BLaER1 treated with 17β-estradiol and CSF1 and Interleukin-3, amounts not matched to agents 10 nM and 100 nM (cell line): Measurements from ENCODE around the gene MPV17L2.
A peak's percentile ranks its signal among the peaks of the same experiment; 100 is the strongest.

Experiments
- H3K27ac ChIP-seq, 11 experiments: shearing (Covaris generic); formaldehyde crosslinking; 2 replicates each; pipeline ENCODE4 v1.8.1; 2022
- H3K27me3 ChIP-seq, 11 experiments: shearing (Covaris generic); formaldehyde crosslinking; 2 replicates each; pipeline ENCODE4 v1.8.1; 2022
- H3K36me3 ChIP-seq, 11 experiments: shearing (Covaris generic); formaldehyde crosslinking; 2 replicates each; pipeline ENCODE4 v1.8.1; 2022
- H3K4me1 ChIP-seq, 10 experiments: shearing (Covaris generic); formaldehyde crosslinking; 2 replicates each; pipeline ENCODE4 v1.8.1; 2022
- H3K4me2 ChIP-seq, 11 experiments: shearing (Covaris generic); formaldehyde crosslinking; 2 replicates each; pipeline ENCODE4 v1.8.1; 2022
- H3K4me3 ChIP-seq, 10 experiments: shearing (Covaris generic); formaldehyde crosslinking; 2 replicates each; pipeline ENCODE4 v1.8.1; 2022
- H3K9ac ChIP-seq, 11 experiments: shearing (Covaris generic); formaldehyde crosslinking; 2 replicates each; pipeline ENCODE4 v1.8.1; 2022
- H3K9me3 ChIP-seq, 11 experiments: shearing (Covaris generic); formaldehyde crosslinking; replicated peaks in 1 of 11; 2 replicates each; pipeline ENCODE4 v1.8.1; 2022
- H4K20me1 ChIP-seq, 11 experiments: shearing (Covaris generic); formaldehyde crosslinking; 2 replicates each; pipeline ENCODE4 v1.8.1; 2022
- Cebpa-rat ChIP-seq, 11 experiments: shearing (Covaris generic); IDR thresholded peaks; 2 replicates each; pipeline ENCODE4 v1.8.1; 2022

MPV17L2 gene

GRCh38 chr19:18152442-18152816 is 40.6 kb upstream of the MPV17L2 start:
- H3K9ac ChIP-seq: peak overlapping the region; percentile 83 to 98 (median 94)
- H3K4me2 ChIP-seq: peak overlapping the region; percentile 71 to 99 (median 98)
- H3K4me3 ChIP-seq: peak overlapping the region; percentile 74 to 92 (median 84)
- TF ChIP-seq Cebpa-rat (IDR thresholded peaks at IDR 0.05): no peak
- no peaks in the 10 kb centered on the region for H3K27me3 ChIP-seq
- H3K27ac ChIP-seq: peak overlapping the region; percentile 85 to 99 (median 95)
- H3K36me3 ChIP-seq: peaks cover 10 to 51% (median 35%) of the 10 kb centered on the region in 11 experiments; a peak in 21 of 22 replicates
- H3K9me3 ChIP-seq: no peaks in the 10 kb centered on the region
- peaks cover 40 to 50% (median 45%) of the 10 kb centered on the region in 10 experiments for H3K4me1 ChIP-seq
- H4K20me1 ChIP-seq: peaks cover 0 to 37% (median 18%) of the 10 kb centered on the region in 11 experiments; a peak in 15 of 22 replicates

DNA sequence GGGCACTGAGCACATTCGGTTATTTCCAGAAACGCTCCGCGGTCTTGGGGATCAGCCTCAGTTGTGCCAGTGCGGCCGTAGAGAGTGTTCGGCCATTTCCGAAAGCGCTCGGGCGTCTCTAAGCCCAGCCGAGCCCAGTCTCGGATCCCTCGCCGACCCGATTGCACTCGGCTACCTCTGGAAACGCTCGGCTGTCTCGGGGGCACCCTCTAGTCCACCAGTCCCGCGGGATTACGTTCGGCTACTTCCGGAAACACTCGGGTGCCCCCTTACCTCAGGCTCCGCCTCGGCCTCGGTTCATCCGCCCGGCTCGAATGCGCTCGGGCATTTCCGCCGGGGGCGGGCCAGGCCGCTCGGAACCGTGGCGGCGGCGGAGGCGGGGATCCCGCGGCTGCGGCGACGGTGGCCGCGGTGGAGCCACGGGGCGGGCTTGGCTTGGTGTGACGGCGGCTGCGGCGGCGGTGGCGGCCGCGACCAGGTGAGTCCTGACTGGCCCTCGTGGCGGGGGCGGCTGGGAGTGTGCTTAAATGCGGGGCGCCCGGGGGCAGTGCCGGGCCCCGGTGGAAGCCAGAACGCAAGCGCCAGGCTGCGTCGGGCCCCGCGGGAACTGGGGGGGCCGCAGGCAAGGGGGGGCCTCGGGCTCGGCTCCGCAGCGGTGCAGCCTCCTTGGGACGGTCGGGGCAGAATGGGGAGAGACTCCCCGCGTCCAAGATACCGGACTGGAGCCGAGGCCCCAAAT is 40.0 kb upstream of the MPV17L2 start, which contains the start of gene PIK3R2:
Gene PIK3R2, plus strand, starts transcription at position 347 of the 739 bp plus-strand sequence. CDS start 2,717 bp downstream, outside the sequence.
- TF ChIP-seq Cebpa-rat (IDR thresholded peaks at IDR 0.05): no peak
- Histone ChIP-seq H3K9me3 (no peaks in the 10 kb centered on the region), H3K4me3 (peak within 1 kb of the TSS; percentile 74 to 92 (median 84)), H4K20me1 (peaks cover 0 to 42% (median 18%) of the 10 kb centered on the region in 11 experiments; a peak in 15 of 22 replicates), H3K4me1 (peaks cover 44 to 55% (median 48%) of the 10 kb centered on the region in 10 experiments), H3K9ac (peak within 1 kb of the TSS; percentile 83 to 98 (median 94)), H3K36me3 (peaks cover 7 to 51% (median 30%) of the 10 kb centered on the region in 11 experiments; a peak in 20 of 22 replicates), H3K27ac (peak within 1 kb of the TSS; percentile 85 to 99 (median 95)), H3K27me3 (no peaks in the 10 kb centered on the region), H3K4me2 (peak within 1 kb of the TSS; percentile 91 to 100 (median 99))

- no peak for TF ChIP-seq Cebpa-rat (IDR thresholded peaks at IDR 0.05)
- no peaks in the 10 kb centered on the region for H3K9me3 ChIP-seq
- peaks cover 44 to 55% (median 48%) of the 10 kb centered on the region in 10 experiments for H3K4me1 ChIP-seq
- peak overlapping the region; percentile 74 to 92 (median 84) for H3K4me3 ChIP-seq
- H3K27me3 ChIP-seq: no peaks in the 10 kb centered on the region
- H3K36me3 ChIP-seq: peaks cover 4 to 49% (median 30%) of the 10 kb centered on the region in 11 experiments; a peak in 20 of 22 replicates
- H4K20me1 ChIP-seq: peaks cover 0 to 42% (median 18%) of the 10 kb centered on the region in 11 experiments; a peak in 15 of 22 replicates
- peak overlapping the region; percentile 85 to 99 (median 95) for H3K27ac ChIP-seq
- H3K9ac ChIP-seq: peak overlapping the region; percentile 83 to 98 (median 94)
- H3K4me2 ChIP-seq: peak overlapping the region; percentile 91 to 100 (median 99)
These were observed 39.4 kb upstream of the MPV17L2 start for GRCh38 chr19:18153556-18154134.

DNA sequence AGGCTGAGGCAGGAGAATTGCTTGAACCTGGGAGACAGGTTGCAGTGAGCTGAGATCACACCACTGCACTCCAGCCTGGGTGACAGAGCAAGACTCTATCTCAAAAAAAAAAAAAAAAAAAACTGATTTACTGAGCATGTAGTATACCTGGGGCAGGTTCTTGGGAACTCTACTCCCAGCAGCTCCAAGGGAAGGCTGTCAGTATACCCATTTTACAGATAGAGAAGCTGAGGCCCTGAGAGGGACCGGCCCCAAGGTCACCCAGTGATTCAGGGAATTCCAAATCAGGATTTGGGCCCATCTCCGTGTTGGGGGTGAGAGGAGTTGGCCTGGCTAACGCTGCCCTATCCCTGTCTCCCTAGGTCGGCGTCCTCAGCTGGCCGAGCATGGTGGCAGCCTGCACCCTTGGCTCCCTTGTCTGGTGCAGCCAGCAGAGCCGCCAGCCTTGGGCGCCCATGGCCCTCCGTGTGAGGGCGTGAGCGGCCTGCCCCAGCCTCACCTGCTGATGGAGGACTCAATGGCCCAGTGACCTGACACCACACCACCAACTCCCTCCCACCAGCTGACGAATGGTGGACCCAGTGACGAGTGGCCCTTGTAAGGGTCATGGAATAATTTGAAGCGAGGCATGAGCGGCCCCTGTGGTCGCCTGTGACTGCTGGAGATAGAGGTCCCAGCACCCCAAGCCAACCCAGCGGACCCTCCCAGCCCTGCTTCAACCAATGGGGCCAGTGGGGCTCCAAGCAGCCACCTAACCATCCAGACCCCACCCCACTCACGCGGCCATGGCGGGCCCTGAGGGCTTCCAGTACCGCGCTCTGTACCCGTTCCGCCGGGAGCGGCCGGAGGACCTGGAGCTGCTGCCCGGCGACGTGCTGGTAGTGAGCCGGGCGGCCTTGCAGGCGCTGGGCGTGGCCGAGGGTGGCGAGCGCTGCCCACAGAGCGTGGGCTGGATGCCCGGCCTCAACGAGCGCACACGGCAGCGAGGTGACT is 37.6 kb upstream of the MPV17L2 start:
- Histone ChIP-seq H3K9ac (peak overlapping the region in 5 of 11 experiments; percentile 38 to 64 (median 51); a peak in 8 of 22 replicates), H3K4me2 (peak overlapping the region in 6 of 11 experiments; percentile 44 to 65 (median 56); a peak in 5 of 22 replicates)

GRCh38 chr19:18156268-18156667 is 36.8 kb upstream of the MPV17L2 start:
- H3K27ac ChIP-seq: peak overlapping the region in 1 of 11 experiments; percentile 36; a peak in 1 of 22 replicates

More for the DNA sequence above, 37.6 kb upstream of the MPV17L2 start:
- no peak overlapping the region for H3K27ac ChIP-seq
- no peaks in the 10 kb centered on the region for H3K27me3 ChIP-seq
- no peak overlapping the region for H3K4me3 ChIP-seq
- H3K36me3 ChIP-seq: peaks cover 0 to 49% (median 16%) of the 10 kb centered on the region in 11 experiments; a peak in 19 of 22 replicates
- peaks cover 47 to 64% (median 54%) of the 10 kb centered on the region in 10 experiments for H3K4me1 ChIP-seq
- H4K20me1 ChIP-seq: peaks cover 0 to 42% (median 18%) of the 10 kb centered on the region in 11 experiments; a peak in 15 of 22 replicates
- no peak for TF ChIP-seq Cebpa-rat (IDR thresholded peaks at IDR 0.05)
- no peaks in the 10 kb centered on the region for H3K9me3 ChIP-seq

DNA sequence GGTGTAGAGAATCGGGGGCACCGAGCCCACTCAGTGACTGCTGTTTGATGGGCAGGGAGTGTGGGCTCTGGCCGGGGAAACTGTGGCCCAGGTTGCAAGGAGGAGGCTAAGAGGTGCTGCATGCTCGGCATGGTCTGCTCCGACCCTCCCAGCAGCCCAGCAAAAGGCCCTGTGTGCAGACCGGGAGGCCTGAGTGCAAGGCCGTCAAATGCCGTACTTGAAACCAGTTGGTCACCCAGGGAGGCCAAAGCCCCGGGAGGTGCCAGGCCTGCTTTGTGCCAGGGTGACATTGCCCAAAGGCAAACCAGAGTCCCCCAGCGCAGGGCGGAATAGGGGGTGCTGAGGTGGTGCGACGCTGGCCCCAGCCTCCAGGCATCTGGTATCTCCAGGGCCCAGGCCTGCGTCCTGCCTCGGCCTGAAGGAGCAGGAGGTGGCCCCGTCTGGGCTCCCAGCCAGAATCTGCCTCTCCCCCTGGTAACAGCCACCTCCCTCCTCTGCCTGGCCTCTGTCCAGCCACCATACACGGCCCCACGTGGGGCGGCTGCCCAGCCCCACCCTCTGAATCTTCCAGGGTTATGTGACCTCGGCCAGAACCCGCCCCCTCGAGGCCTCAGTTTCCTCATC is 36.1 kb upstream of the MPV17L2 start:
- H4K20me1 ChIP-seq: peaks cover 0 to 46% (median 18%) of the 10 kb centered on the region in 11 experiments; a peak in 15 of 22 replicates
- no peaks in the 10 kb centered on the region for H3K9me3 ChIP-seq
- peak overlapping the region; percentile 38 to 64 (median 51); a peak in 20 of 22 replicates for H3K9ac ChIP-seq
- peaks cover 48 to 67% (median 55%) of the 10 kb centered on the region in 10 experiments for H3K4me1 ChIP-seq
- peaks cover 2 to 53% (median 17%) of the 10 kb centered on the region in 11 experiments; a peak in 17 of 22 replicates for H3K36me3 ChIP-seq
- TF ChIP-seq Cebpa-rat (IDR thresholded peaks at IDR 0.05): no peak
- H3K27me3 ChIP-seq: no peaks in the 10 kb centered on the region
- H3K4me2 ChIP-seq: peak overlapping the region; percentile 39 to 65 (median 58)
- H3K27ac ChIP-seq: peak overlapping the region in 3 of 11 experiments; percentile 10 to 40 (median 36); a peak in 3 of 22 replicates
- H3K4me3 ChIP-seq: no peak overlapping the region

More at GRCh38 chr19:18156268-18156667, 36.8 kb upstream of the MPV17L2 start:
- peaks cover 50 to 68% (median 56%) of the 10 kb centered on the region in 10 experiments for H3K4me1 ChIP-seq
- H3K4me2 ChIP-seq: peak overlapping the region; percentile 39 to 65 (median 58); a peak in 18 of 22 replicates
- no peak for TF ChIP-seq Cebpa-rat (IDR thresholded peaks at IDR 0.05)
- H3K9me3 ChIP-seq: no peaks in the 10 kb centered on the region
- H3K9ac ChIP-seq: peak overlapping the region; percentile 38 to 64 (median 51); a peak in 15 of 22 replicates
- peaks cover 0 to 42% (median 18%) of the 10 kb centered on the region in 11 experiments; a peak in 15 of 22 replicates for H4K20me1 ChIP-seq
- peaks cover 0 to 48% (median 12%) of the 10 kb centered on the region in 11 experiments; a peak in 15 of 22 replicates for H3K36me3 ChIP-seq
- H3K4me3 ChIP-seq: no peak overlapping the region
- no peaks in the 10 kb centered on the region for H3K27me3 ChIP-seq

GRCh38 chr19:18157465-18158063 is 35.5 kb upstream of the MPV17L2 start:
- H3K4me2 ChIP-seq: peak overlapping the region; percentile 39 to 65 (median 58)
- H4K20me1 ChIP-seq: peaks cover 0 to 52% (median 18%) of the 10 kb centered on the region in 11 experiments; a peak in 15 of 22 replicates
- peaks cover 47 to 66% (median 54%) of the 10 kb centered on the region in 10 experiments for H3K4me1 ChIP-seq
- peak overlapping the region; percentile 38 to 64 (median 51); a peak in 17 of 22 replicates for H3K9ac ChIP-seq
- H3K27me3 ChIP-seq: no peaks in the 10 kb centered on the region
- H3K9me3 ChIP-seq: no peaks in the 10 kb centered on the region
- TF ChIP-seq Cebpa-rat (IDR thresholded peaks at IDR 0.05): no peak
- no peak overlapping the region for H3K4me3 ChIP-seq
- peaks cover 8 to 59% (median 23%) of the 10 kb centered on the region in 11 experiments; a peak in 20 of 22 replicates for H3K36me3 ChIP-seq
- peak overlapping the region in 3 of 11 experiments; percentile 35 to 40 (median 36); a peak in 4 of 22 replicates for H3K27ac ChIP-seq
